Globus pallidus (tissue), 1 donor: ENCODE results near the gene MAGED4B.
"Not testable (repeated sequence)": the region's sequence is repeated elsewhere in the genome, so short reads cannot be mapped to it uniquely, and the experiment has no call there.

Experiments used
- DNase-seq: peaks from one replicate; pipeline ENCODE4 v3.0.0-alpha.2; 2015; ENCODE audit warnings: low spot score

Gene MAGED4B

GRCh38 chrX:52068666-52069640 lies at the start of gene MAGED4B:
MAGED4B (minus strand) TSS chrX:52069183; CDS start chrX:52068172, 1,011 bp downstream.
- DNase-seq, result not testable (repeated sequence)

GRCh38 chrX:52118262-52118661 lies 49.3 kb upstream of the MAGED4B start:
- DNase-seq, result no peak

GRCh38 chrX:52082578-52082977 lies 13.6 kb upstream of the MAGED4B start:
- DNase-seq, result no peak

- DNase-seq, result no peak
Measured at GRCh38 chrX:52078131-52078530, 9.1 kb upstream of the MAGED4B start.

- DNase-seq, result not testable (repeated sequence)
Measured at GRCh38 chrX:52042288-52042687, 26.7 kb downstream of the MAGED4B start.

- DNase-seq, result no peak
Measured at GRCh38 chrX:52034211-52034610, 34.8 kb downstream of the MAGED4B start.

- no peak for DNase-seq
Measured at GRCh38 chrX:52031371-52031770, 37.6 kb downstream of the MAGED4B start.

- DNase-seq, result no peak
Measured at GRCh38 chrX:52015794-52016193, 53.2 kb downstream of the MAGED4B start.
